SH-SY5Y (cell line): Measurements from ENCODE around the gene AKT3.

ENCODE experiments used
- GATA2 ChIP-seq: IDR thresholded peaks from 2 replicates; pipeline ENCODE4 v1.6.1; 2011; ENCODE audit warnings: mild to moderate bottlenecking, low read depth, low read length
- GATA3 ChIP-seq: IDR thresholded peaks from 2 replicates; pipeline ENCODE4 v1.6.1; 2011; ENCODE audit warnings: low read depth, mild to moderate bottlenecking, low read length, moderate library complexity

DNA sequence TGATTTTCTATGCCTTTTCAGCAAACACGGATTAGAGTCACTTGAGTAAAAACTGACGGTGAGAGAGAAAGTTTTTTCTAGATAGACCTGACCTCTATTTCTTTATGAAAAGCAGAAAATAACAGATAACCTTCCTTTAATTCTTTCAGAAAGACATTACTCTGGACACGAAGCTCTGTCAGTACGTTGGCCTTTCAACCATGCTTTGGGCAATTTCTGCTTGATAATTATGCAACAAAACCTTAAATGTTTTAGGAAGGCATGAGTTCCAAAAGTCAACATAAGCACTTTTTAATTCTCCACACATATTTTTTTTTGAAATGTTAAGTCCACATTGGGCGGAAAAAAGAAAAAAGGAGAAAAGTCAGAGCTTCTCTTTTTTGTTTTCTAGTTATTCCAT is 137.8 kb downstream of the AKT3 start:
- TF ChIP-seq GATA3 (no peak), GATA2 (no peak)
